GM19467 (cell line): ENCODE data around the gene AGMAT.
"Not testable (repeated sequence)": the region's sequence is repeated elsewhere in the genome, so short reads cannot be mapped to it uniquely, and the experiment has no call there.

ENCODE experiments used
- ATAC-seq: cut with Tn5 transposase; IDR thresholded peaks from one replicate; pipeline ENCODE4 v1.9.1; 2021; ENCODE audit warnings: mild to moderate bottlenecking, moderate library complexity; ENCODE audit not compliant: unreplicated experiment

Gene AGMAT

GRCh38 chr1:15616373-15617172, 31.7 kb upstream of the AGMAT start:
- peak; percentile 9 for ATAC-seq

DNA sequence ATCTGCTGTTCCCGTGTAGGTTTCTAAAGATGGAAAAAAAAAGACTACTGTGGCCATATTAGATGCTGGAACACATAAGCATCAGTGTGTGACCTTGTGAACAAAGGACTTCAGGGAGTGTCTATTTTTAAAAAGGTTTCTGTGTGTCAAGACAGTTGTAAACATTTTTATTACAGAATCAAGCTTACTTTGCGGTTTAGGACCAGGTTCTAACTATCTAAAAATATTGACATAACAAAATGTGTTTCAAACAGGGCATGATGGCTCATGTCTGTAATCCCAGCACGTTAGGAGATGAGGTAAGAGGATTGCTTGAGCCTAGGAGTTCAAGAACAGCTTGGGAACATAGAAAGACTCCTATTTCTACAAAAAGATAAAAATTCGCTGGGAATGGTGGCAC, 25.3 kb upstream of the AGMAT start:
- no peak for ATAC-seq

DNA sequence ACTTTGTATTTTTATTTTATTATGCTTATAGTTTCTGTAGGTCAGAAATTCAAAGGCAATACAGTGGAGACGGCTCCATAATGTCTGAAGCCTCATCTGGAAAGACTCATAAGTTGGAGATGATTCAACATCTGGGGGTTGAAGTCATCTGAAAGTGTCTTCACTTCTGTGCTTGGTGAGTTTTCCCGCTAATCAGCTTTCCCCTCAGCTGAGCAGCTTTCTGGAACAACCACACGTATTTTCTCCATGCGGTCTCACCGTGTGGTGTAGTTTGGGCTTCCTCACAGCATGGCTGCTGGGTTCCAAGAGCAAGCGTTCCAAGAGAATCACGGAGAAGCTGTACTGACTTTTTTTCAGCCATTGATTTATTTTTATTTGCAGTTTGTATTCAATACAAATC, 24.8 kb upstream of the AGMAT start:
- ATAC-seq: no peak

GRCh38 chr1:15605398-15606383, 20.8 kb upstream of the AGMAT start:
- ATAC-seq: no peak

GRCh38 chr1:15604400-15604799, 19.5 kb upstream of the AGMAT start:
- ATAC-seq: not testable (repeated sequence)

DNA sequence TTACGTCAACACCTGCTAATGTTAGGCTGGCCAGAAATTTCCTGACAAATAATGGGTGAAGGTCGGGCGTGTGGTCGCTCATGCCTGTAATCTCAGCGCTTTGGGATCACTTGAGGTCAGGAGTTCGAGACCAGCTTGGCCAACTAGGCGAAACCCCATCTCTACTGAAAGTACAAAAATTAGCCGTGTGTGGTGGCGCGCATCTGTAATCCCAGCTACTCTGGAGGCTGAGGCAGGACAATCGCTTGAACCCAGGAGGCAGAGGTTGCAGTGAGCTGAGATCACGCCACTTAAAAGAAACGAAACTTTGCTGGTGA, 19.1 kb upstream of the AGMAT start:
- not testable (repeated sequence) for ATAC-seq

- peak; percentile 88 for ATAC-seq
Observed at GRCh38 chr1:15603050-15603965, 18.5 kb upstream of the AGMAT start.

GRCh38 chr1:15598436-15598835, 13.6 kb upstream of the AGMAT start:
- ATAC-seq: no peak

DNA sequence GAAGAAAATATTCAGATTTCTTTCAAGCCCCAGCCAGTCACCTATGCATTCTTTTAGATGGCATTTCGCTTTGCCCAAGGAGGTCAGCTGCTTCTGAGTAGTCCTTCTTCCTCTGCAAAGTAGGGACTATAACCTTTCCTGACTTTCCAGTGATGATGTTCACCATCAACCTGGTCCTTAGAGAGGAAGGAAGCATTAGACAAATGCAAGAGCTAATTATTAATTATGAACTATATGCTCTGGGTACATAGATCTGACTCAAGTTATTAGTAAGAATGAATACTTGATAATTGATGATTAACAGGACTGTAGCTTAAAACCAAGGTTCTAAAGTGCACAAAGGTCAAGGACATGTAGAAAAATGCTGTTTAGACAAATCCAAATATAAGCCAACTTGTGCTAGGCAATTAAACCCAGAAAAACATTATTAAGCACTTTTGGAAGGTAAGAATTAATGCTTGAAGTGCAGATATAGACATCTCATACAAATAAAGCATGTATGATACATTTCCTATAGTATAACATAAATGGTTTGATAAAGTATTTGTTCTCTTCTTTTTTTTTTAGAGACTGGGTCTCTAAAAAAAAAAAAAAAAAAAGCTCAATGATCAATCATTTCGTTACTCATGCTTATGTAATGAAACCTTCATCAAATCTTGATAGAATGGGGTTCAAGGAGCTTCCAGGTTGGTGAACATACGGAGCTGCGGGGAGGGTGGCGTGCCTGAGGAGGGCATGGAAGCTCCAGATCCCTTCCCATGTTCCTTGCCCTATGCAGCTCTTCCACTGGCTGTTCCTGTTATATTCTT, 11.2 kb upstream of the AGMAT start:
- no peak for ATAC-seq

- ATAC-seq: no peak
Observed at GRCh38 chr1:15592285-15592684, 7.4 kb upstream of the AGMAT start.

GRCh38 chr1:15583016-15583706, 1.7 kb downstream of the AGMAT start:
- no peak for ATAC-seq

- ATAC-seq: no peak
Observed at GRCh38 chr1:15579683-15580047, 5.2 kb downstream of the AGMAT start.

DNA sequence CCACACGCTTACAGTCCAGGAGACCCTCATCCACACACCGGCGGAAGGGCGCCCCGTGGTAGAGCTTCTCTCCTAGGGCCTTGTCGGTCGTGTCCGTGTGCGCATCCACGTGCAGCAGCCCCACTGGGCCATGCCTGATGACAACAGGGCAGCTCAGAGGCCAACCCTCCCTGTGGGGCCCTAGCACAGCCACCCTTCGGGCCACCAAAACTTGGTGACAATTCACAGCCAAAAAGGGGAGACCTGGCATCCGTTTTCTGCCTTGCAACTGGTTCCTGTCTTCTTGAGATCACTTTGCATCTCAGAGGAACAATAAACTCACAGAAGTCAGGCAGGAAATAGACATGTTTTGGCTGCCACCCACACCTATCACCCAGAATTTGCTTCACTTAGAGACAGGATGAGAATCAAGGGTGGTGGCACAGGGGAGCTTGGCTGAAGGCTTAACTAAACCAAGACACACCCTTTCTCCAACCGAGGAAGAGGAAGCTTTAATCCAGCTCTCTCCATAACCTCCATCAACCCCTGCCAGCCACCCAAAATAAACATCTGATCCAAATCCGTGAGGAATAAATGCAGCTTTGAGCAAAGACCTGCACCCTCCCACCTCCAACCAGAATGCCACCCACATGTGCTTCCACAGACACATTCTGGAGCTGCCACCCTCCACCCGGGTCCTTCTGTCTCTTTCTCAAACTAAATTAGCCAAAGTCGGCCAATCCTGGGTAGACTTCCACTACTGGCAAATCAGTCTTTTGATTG, 5.7 kb downstream of the AGMAT start:
- ATAC-seq: no peak

DNA sequence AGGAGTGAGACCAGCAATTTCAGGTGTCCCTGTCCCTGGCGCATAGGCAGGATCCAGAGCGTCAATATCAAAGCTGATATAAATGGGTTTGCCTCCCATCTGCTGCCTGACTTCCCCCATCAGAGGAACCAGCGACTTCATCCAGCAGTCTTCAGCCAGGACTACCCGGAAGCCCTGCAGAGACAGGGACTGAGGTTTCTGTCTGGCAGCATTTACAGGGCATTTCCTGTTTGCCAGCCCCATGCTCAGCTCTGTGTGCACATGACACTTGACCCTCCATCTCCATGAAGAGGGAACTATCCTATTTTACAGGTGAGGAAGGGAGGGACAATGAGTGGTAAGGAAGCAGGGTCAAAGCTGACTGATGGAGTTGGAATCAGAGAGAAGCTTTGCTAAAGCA, 7.2 kb downstream of the AGMAT start:
- no peak for ATAC-seq

DNA sequence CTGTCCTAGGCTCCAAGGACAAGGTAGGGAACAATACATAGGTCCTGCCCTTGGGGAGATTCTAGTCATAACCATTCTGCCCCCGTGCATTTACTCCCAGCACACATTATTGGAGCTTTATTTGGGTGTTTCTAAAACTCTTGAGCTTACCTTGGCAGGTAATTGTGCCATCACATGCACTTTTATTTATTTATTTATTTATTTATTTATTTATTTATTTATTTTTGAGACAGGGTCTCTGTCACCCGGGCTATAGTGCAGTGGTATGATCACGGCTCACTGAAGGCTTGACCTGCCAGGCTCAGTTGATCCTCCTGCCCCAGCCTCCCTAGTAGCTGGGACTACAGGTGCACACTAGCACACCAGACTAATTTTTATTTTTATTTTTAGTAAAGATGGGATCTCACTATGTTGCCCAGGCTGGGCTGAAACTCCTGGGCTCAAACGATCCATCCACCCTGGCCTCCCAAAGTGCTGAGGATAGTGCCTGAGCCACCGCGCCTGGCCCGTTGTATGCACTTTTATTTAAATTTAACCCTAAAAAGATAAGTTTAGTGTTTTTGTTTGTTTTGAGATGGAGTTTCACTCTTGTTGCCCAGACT, 9.2 kb downstream of the AGMAT start:
- no peak for ATAC-seq

- no peak for ATAC-seq
Observed at GRCh38 chr1:15574741-15575140, 10.1 kb downstream of the AGMAT start.

- ATAC-seq: no peak
Observed at GRCh38 chr1:15573477-15573876, 11.4 kb downstream of the AGMAT start.

DNA sequence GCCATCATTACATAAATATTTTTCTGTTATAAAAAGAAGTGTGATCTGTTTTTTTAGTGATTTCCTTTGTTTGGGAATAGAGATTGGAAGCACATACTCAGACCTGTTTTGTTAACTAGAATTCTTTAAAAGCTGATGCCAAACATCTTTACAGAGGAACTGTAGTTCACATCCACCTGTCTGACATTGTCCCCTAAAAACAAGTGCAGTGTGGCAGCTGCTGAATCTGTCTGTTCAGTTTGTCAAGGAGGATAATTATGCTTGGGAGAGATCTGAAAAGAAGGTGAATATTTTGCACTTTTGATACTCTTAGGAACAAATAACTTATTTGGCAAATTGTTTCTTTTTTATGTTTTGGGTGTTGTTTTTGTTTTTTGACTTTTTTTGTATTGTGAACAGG, 13.6 kb downstream of the AGMAT start:
- no peak for ATAC-seq
